Thoracic aorta (tissue), 2 donors: ENCODE results near the gene PLA2G15. TPM values are rescaled to one million over a fixed set of nuclear protein-coding genes. Genes with fewer than 3 reads are reported as not detected.

ENCODE experiments used
- ATAC-seq: fragments of 150-250 bp; one replicate; pipeline ENCODE4 v1.8.0; 2017; ENCODE audit warnings: low read depth; ENCODE audit not compliant: insufficient number of reproducible peaks, low FRiP score
- DNase-seq: peaks from one replicate; pipeline ENCODE4 v3.0.0-alpha.2; 2020; ENCODE audit warnings: low spot score
- H3K27ac ChIP-seq, 2 donors: fragments of 200-600 bp; sonication (generic); 1 replicate in 1 of 2; 2 replicates in 1 of 2; pipeline ENCODE4 v1.5.1; 2016; ENCODE audit warnings: mild to moderate bottlenecking in 2 of 2, moderate library complexity in 2 of 2
- H3K27me3 ChIP-seq: fragments of 200-600 bp; sonication (generic); replicated peaks from 2 replicates; pipeline ENCODE4 v1.6.0; 2016; ENCODE audit warnings: mild to moderate bottlenecking; ENCODE audit not compliant: insufficient read depth
- H3K36me3 ChIP-seq: fragments of 200-600 bp; sonication (generic); one replicate; pipeline ENCODE4 v1.5.1; 2016
- H3K4me1 ChIP-seq, 2 donors: fragments of 200-600 bp; sonication (generic); 1 replicate in 1 of 2; 2 replicates in 1 of 2; pipeline versions ENCODE4 v1.5.1 to v1.6.0; 2016; ENCODE audit warnings: low read depth in 2 of 2, mild to moderate bottlenecking in 1 of 2; ENCODE audit not compliant: control insufficient read depth in 1 of 2
- H3K4me3 ChIP-seq: fragments of 200-600 bp; sonication (generic); 2 replicates; pipeline ENCODE4 v1.5.1; 2016; ENCODE audit warnings: mild to moderate bottlenecking
- H3K9me3 ChIP-seq: fragments of 200-600 bp; sonication (generic); 2 replicates; pipeline ENCODE4 v1.5.1; 2016
- CTCF ChIP-seq: fragments of 200-600 bp; sonication (generic); IDR thresholded peaks from one replicate; pipeline ENCODE4 v1.5.1; 2019; ENCODE audit warnings: antibody characterized with exemption
- total RNA-seq, 2 donors: library from RNA; depleted of rRNA; stranded (reverse); fragments of >200 nt; gene quantifications; one replicate each; pipeline versions ENCODE4 v1.1.0 to v1.2.3, GENCODE V29; 2016

Gene PLA2G15
- total RNA-seq, 2 donors from 2014 or later: 17.8 to 34.9 TPM

- peaks cover 16 to 48% of the 10 kb centered on the region in 2 donors for H3K4me1 ChIP-seq
- no peak for ATAC-seq
- TF ChIP-seq CTCF: no peak
- DNase-seq: no peak
- H3K36me3 ChIP-seq: no peaks in the 10 kb centered on the region
- H3K9me3 ChIP-seq: no peaks in the 10 kb centered on the region
- no peaks in the 10 kb centered on the region for H3K27me3 ChIP-seq
- no peak overlapping the region for H3K27ac ChIP-seq
- no peak overlapping the region for H3K4me3 ChIP-seq
Observed at GRCh38 chr16:68267612-68268405, 22.6 kb downstream of the PLA2G15 start.

- TF ChIP-seq CTCF: no peak
- no peaks in the 10 kb centered on the region for H3K9me3 ChIP-seq
- no peak overlapping the region for H3K27ac ChIP-seq
- H3K4me3 ChIP-seq: no peak overlapping the region
- peaks cover 13 to 45% of the 10 kb centered on the region in 2 donors for H3K4me1 ChIP-seq
- no peak for DNase-seq
- H3K27me3 ChIP-seq: no peaks in the 10 kb centered on the region
- H3K36me3 ChIP-seq: peaks cover 3% of the 10 kb centered on the region
- ATAC-seq: no peak
Observed at GRCh38 chr16:68269793-68270192, 24.6 kb downstream of the PLA2G15 start.

- H3K27ac ChIP-seq: no peak overlapping the region
- H3K27me3 ChIP-seq: no peaks in the 10 kb centered on the region
- no peak overlapping the region for H3K4me3 ChIP-seq
- peaks cover 7% of the 10 kb centered on the region for H3K36me3 ChIP-seq
- no peak for TF ChIP-seq CTCF
- H3K9me3 ChIP-seq: no peaks in the 10 kb centered on the region
- DNase-seq (no peak), ATAC-seq (no peak)
- peaks cover 16 to 50% of the 10 kb centered on the region in 2 donors for H3K4me1 ChIP-seq
Observed at GRCh38 chr16:68270353-68270752, 25.2 kb downstream of the PLA2G15 start.

GRCh38 chr16:68272507-68273209, 27.5 kb downstream of the PLA2G15 start:
- Histone ChIP-seq H3K36me3 (peaks cover 7% of the 10 kb centered on the region), H3K27me3 (no peaks in the 10 kb centered on the region), H3K27ac (no peak overlapping the region), H3K9me3 (no peaks in the 10 kb centered on the region), H3K4me3 (no peak overlapping the region), H3K4me1 (peaks cover 23 to 52% of the 10 kb centered on the region in 2 donors)
- DNase-seq (no peak), ATAC-seq (no peak)
- TF ChIP-seq CTCF: no peak

GRCh38 chr16:68273459-68273858, 28.3 kb downstream of the PLA2G15 start:
- Histone ChIP-seq H3K4me3 (no peak overlapping the region), H3K9me3 (no peaks in the 10 kb centered on the region), H3K27ac (no peak overlapping the region), H3K36me3 (peaks cover 7% of the 10 kb centered on the region), H3K4me1 (peaks cover 23 to 44% of the 10 kb centered on the region in 2 donors), H3K27me3 (no peaks in the 10 kb centered on the region)
- no peak for ATAC-seq
- TF ChIP-seq CTCF: no peak
- DNase-seq: no peak
